ENCODE data around the gene PTPRN2. TPM values are rescaled to one million over a fixed set of nuclear protein-coding genes. Genes with fewer than 3 reads are reported as not detected.

The PTPRN2 gene
- total and polyA plus RNA-seq, 2 of the 8 experiments (the other 6 are each of a cell fraction or from before 2014, with no cell fraction given), result 2.6 to 4.5 TPM

GRCh38 chr7:158327012-158327411, 260.6 kb downstream of the PTPRN2 start:
- no peak overlapping the region for H3K9ac ChIP-seq (replicated peaks in 1 of 4; ENCODE audit: extremely low read depth in 1 of 4, low read depth in 3 of 4, low read length in 3 of 4)
- TF ChIP-seq CBX8 (IDR thresholded peaks at IDR 0.05; ENCODE audit: borderline replicate concordance, low read depth, low read length) (no peak), CHD1 (IDR thresholded peaks at IDR 0.05; ENCODE audit: low read depth, low read length) (no peak), ASH2L (IDR thresholded peaks at IDR 0.05; ENCODE audit: low read length) (no peak), SUZ12 (IDR thresholded peaks at IDR 0.05; ENCODE audit: low read length) (no peak), SRF (IDR thresholded peaks at IDR 0.05; ENCODE audit: low read depth, low read length) (no peak), CHD2 (IDR thresholded peaks at IDR 0.05; ENCODE audit: low read length) (no peak), HDAC2 (IDR thresholded peaks at IDR 0.05; ENCODE audit: borderline replicate concordance in 1 of 2, low read depth in 2 of 2, low read length in 2 of 2) (no peak), KDM1A (IDR thresholded peaks at IDR 0.05; ENCODE audit: borderline replicate concordance, low read length) (no peak), USF2 (IDR thresholded peaks at IDR 0.05; ENCODE audit: low read length) (no peak), CBX5 (IDR thresholded peaks at IDR 0.05; ENCODE audit: low read depth, low read length) (no peak)
- TF ChIP-seq, protein P1, sequence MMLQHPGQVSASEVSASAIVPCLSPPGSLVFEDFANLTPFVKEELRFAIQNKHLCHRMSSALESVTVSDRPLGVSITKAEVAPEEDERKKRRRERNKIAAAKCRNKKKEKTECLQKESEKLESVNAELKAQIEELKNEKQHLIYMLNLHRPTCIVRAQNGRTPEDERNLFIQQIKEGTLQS (IDR thresholded peaks at IDR 0.05; ENCODE audit: insufficient read depth, low read depth, low read length), result no peak

More at GRCh38 chr7:158327012-158327411, 260.6 kb downstream of the PTPRN2 start:
- Histone ChIP-seq H4K20me1 (replicated peaks in 1 of 2; ENCODE audit: control insufficient read depth in 1 of 2, insufficient read depth in 2 of 2, low read length in 2 of 2) (peaks cover 0 to 9% of the 10 kb centered on the region in 2 experiments), H3K23me2 (ENCODE audit: low read depth, low read length) (peaks cover 7% of the 10 kb centered on the region), H4K5ac (ENCODE audit: insufficient read length, low read depth, low read length) (no peak overlapping the region), H2BK5ac (ENCODE audit: low read depth, low read length) (peak overlapping the region; percentile 76; the same call in 1 of the 2 replicates), H3K14ac (ENCODE audit: insufficient read length) (no peak overlapping the region), H3K79me2 (ENCODE audit: control insufficient read depth in 1 of 2, insufficient read depth in 2 of 2, low read length in 2 of 2) (no peaks in the 10 kb centered on the region), H3K27me3 (replicated peaks in 1 of 4; ENCODE audit: control insufficient read depth in 3 of 4, extremely low read depth in 1 of 4, insufficient read depth in 3 of 4, low read length in 3 of 4) (peaks cover 0 to 2% (median 0%) of the 10 kb centered on the region in 4 experiments; a peak in 1 of 7 replicates), H2AFZ (ENCODE audit: low read length) (no peak overlapping the region), H3K79me1 (ENCODE audit: low read depth, low read length) (no peaks in the 10 kb centered on the region), H2BK20ac (ENCODE audit: low read length) (no peak overlapping the region), H3K4me1 (replicated peaks in 1 of 4; ENCODE audit: control insufficient read depth in 3 of 4, insufficient read depth in 4 of 4, low read length in 3 of 4) (peaks cover 0 to 9% (median 3%) of the 10 kb centered on the region in 4 experiments; a peak in 4 of 7 replicates), H2BK120ac (replicated peaks; ENCODE audit: low read depth, low read length) (no peak overlapping the region), H3K56ac (replicated peaks; ENCODE audit: insufficient read length, low read depth, low read length) (no peak overlapping the region), H3K4me3 (ENCODE audit: extremely low read depth in 1 of 4, insufficient read depth in 2 of 4, low read depth in 3 of 4, low read length in 4 of 4) (no peak overlapping the region; a peak in 1 of 8 replicates), H4K91ac (replicated peaks; ENCODE audit: insufficient read length, low read length) (peak overlapping the region; percentile 37), H3K18ac (ENCODE audit: extremely low read depth, low read length) (no peak overlapping the region), H3K4me2 (ENCODE audit: insufficient read depth in 1 of 2, low read depth in 2 of 2, low read length in 2 of 2) (peak overlapping the region in 1 of 2 experiments; percentile 50; a peak in 1 of 4 replicates), H2BK15ac (ENCODE audit: low read length) (peak overlapping the region; percentile 2; the same call in 1 of the 2 replicates), H3K23ac (ENCODE audit: insufficient read length) (no peak overlapping the region), H3K27ac (ENCODE audit: low read depth, low read length) (no peak overlapping the region), H4K8ac (ENCODE audit: extremely low read depth, insufficient read depth, low read length) (no peak overlapping the region), H3K4ac (replicated peaks; ENCODE audit: insufficient read length, low read depth, low read length) (no peak overlapping the region), H2AK5ac (ENCODE audit: low read depth, low read length) (peak overlapping the region; percentile 98; the same call in 1 of the 2 replicates), H3K9me3 (ENCODE audit: insufficient read depth in 2 of 2, low read depth in 1 of 2, low read length in 1 of 2) (peaks cover 23 to 51% of the 10 kb centered on the region in 2 experiments), H3K36me3 (ENCODE audit: control insufficient read depth in 2 of 4, insufficient read depth in 4 of 4, low read length in 3 of 4) (peaks cover 0 to 5% (median 0%) of the 10 kb centered on the region in 4 experiments; a peak in 1 of 8 replicates), H2BK12ac (ENCODE audit: low read depth, low read length) (peak overlapping the region; percentile 2; the same call in 1 of the 2 replicates)
- no peak for DNase-seq (ENCODE audit: low read depth in 1 of 2, low spot score in 2 of 2)
- 84 to 100% methylated on average over 1 to 4 of the region's 4 CpGs for WGBS, 2 experiments (ENCODE audit: extremely low coverage in 1 of 2, insufficient coverage in 1 of 2, insufficient read length in 1 of 2, insufficient replicate concordance in 2 of 2, low coverage in 1 of 2, low lambda C conversion rate in 2 of 2, missing lambda C conversion rate in 1 of 2)
- POLR2A ChIA-PET (ENCODE audit: partially characterized antibody), result no interaction called here
- CTCF ChIA-PET (ENCODE audit: partially characterized antibody), result interaction anchor here (2.1 kb wide), 1 partner anchor 27 kb away, joined by 12 read pairs; no protein-coding TSS in a partner anchor
- no peak for FAIRE-seq

Data from H1 (cell line).